SK-N-DZ (cell line): ENCODE measurements around the gene USH1G.
A peak's percentile ranks its signal among the peaks of the same experiment; 100 is the strongest.
"Not testable (repeated sequence)": the region's sequence is repeated elsewhere in the genome, so short reads cannot be mapped to it uniquely, and the experiment has no call there.

ENCODE experiments used
- DNase-seq: peaks from one replicate; pipeline ENCODE4 v3.0.0-alpha.2; 2015; ENCODE audit warnings: low spot score

USH1G gene

DNA sequence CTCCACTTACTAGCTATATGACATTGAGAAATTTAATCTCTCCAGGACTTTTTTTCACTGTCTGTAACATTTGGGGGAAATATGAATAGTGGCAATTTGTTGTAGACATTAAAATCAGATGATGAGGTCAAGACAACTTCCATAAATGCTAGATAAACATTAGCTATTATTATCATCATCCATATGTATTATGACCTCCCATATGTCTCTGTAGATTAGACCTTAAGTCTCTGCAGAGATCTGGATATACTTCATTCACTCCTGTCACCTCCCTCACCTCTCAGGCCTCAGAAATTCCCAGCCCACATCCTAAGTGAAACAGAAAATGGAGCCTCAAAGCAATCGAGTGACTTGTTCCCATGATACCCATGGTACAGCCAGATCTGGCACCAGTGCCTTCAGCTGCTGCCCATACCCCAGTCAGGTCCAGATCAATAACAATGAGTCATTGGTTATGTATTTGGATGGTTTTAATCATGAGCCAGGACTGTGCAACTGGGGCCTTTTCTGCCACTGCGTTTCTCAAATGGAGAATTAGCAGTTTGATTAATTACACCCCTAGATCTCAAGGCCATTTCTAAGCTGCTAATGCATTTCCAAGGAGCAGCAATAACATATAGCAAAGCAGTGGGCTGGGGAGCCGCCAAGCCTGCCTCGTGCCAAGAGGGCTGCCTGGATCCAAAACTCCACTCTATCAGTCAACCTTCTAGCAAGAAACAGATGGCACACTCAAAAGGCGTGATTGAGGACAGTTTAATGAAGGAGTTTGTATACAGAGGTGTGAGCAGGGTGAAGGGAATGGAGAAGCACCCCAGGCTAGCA lies 47.7 kb downstream of the USH1G start:
- DNase-seq = no peak

DNA sequence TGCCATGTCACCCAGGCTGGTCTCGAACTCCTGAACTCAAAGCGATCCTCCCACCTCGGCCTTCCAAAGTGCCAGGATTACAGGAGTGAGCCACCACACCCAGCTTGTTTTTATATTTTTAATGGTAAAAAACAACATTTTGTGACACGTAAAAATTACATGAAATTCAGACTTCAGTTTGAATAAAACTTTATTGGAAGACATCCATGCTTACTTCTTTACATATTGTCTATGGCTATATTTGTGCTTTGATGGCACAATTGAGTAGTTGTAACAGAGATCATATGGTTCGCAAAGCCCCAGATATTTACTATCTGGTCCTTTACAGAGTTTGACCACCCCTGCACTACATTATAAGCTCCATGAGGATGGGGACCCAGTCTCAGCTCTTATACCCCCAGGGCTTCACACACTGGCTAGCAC lies 48.4 kb downstream of the USH1G start:
- DNase-seq = no peak

DNA sequence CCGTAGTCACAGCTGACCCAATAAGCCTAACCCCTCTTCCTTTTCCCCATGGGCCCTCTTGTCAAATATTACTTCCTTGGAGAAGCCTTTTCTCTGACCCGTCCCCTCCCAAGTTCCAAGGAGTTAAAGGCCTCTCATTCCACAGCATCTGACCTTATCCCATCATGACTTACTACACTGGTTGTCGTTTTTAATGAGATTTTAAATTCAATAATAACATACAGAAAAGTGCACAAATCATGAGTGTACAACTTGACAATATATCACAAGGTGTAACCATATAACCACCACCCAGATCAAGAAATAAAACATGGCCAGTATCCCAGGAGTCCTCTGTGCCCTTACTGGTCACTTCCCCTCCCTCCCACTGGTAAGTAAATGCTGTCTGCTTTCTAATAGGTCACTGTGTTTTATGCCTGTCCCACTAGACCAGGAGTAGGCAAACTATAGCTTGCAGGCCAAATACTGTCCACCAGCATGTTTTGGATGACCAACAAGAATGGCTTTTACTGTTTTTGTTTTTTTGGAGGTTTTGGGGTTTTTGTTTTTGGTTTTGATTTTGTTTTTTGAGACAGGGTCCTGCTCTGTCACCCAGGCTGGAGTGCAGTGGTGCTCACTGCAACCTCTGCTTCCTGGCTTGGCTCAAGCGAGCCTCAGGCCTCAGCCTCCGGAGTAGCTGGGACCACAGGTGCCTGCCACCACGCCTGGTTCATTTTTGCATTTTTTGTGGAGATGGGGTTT lies 49.0 kb downstream of the USH1G start:
- DNase-seq = no peak

DNA sequence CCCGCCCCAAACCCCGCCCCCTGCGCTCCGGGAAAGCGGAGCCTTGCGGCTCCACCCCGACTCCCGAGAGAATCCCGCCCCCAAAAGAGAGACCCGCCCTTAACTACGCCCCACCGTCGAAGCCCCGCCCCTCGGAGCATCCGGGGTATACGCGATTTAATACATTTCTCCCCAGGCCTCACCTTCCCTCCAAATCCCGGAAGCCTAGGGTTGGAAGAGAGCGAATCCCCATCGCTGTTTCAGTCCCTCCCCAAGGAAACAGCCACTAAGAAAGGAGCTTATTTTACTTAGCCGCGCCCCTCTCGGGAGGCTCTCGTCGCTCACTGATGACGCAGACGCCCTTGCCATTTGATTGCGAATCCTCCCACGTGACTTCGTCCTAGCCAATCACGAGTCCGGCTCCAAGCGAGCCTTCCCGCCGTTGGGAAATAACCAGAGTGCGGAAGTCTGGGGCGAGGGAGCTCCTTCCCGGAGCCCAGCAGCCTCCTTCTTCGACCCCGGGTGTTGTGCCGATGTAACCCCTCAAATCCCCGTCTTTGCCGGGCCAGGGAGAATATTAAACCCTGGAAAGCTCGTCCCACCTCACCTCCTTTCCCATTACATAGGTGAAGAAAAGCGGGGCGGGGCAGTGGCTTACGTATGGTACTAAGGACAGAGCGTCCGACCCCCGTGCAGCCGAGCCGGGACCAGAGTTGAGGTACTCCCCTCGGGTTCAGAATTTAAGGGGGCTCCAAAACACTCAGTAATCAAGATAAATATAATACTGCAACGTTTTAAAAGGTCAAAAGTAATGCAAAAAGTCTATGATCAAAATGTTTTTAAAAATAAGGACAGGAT lies 49.8 kb downstream of the USH1G start:
- peak; percentile 100 for DNase-seq

DNA sequence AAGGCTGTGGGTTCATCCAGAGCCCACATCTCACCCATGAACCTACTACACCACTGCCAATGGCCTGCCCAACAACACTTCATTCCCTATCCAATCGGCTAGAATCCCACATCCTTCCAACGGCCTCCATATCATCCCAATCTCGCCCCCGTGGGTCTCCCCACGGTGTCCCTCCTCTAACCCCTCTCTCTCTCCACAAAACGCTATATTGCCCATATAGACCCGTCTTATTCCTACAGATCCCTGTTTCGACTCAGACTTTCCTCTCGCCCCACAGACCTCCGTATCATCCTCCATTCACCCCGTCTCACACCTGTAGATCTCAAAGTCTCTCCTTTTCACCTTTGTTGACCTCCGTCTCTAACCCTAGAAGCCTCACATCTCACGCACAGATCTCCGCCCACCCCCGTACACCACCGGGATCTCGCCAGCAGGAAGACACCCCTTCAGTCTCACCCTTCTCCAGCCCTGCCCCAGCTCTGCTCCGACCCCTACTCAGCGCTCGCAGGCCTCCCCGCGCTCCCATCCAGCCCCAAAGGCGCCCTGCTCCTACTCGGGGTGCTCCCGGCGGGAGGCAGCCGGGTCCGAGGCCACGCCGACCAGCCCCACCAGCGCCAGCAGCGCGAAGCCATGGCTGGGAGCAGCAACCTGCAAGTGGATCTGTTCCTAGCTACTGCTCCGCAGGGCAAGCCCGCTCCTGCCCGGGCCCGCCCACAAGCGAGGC lies 50.6 kb downstream of the USH1G start, which contains the start of gene FDXR:
Gene FDXR (minus strand): TSS at position 682 of the 724 bp plus-strand sequence. CDS start 50 bp downstream, at position 632.
- no peak for DNase-seq

DNA sequence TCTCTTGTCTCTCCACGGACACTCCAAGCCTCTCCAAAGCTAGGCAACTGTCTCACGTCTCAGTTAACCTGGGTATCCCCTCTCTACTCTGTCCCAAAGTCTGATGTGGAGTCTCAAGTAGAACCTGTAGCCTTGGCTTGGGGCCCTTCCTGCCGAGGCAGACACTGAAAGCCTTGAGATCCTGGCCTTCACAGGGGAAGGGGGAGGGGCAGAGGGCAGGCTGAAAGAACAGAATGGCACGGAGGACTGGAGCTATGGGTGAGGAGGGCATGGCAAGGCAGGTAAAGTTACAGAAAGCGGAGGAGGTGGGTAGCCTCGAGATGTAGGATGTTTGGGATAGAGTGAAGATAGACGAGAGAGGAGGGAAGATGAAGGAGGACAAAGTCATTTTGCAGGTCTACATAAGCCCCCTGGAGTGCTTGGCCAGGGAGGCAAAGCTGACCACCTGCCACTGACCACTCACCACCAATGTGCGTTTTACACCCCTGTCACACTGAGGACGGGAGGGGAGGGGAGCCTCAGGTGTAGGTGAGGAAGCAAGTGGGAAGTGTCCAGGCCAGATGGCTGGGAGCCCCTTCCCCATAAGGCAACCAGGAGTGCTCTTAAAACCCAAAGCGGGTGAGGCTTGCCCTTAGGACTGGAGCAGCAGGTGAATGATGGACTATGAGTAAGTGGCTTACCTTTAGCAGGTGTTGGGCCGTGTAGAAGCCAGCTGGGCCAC lies 51.5 kb downstream of the USH1G start:
- DNase-seq = no peak

DNA sequence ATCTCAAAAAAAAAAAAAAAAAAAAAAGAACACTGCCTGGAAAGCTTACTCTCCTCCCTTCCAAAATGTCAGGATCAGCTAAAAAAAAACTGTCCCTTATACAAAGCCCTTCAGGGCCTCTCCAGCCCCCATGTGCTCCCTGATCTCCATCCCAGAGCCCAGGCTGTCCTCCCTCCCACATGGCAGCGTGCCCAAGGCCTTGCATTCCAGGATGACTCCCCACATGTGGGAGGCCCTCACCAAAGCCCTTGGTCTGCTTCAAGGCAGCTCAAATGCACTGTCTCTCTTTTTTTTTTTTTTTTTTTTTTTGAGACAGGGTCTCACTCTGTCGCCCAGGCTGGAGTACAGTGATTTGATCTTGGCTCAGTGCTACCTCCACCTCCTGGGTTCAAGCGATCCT lies 52.5 kb downstream of the USH1G start:
- no peak for DNase-seq

DNA sequence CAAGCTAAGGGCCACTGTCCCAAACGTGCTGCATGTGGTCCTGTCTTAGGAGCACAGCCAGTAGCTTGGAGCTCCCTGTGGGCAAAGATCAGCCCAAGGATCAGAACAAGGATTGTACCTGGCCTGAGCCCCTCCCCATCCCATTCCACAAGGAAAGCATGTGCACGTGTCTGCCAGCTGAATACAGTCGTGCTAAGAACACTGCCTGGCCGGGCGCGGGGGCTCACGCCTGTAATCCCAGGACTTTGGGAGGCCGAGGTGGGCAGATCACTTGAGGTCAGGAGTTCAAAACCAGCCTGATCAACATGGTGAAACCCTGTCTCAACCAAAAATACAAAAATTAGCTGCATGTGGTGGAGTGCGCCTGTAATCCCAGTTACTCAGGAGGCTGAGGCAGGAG lies 53.0 kb downstream of the USH1G start:
- not testable (repeated sequence) for DNase-seq

DNA sequence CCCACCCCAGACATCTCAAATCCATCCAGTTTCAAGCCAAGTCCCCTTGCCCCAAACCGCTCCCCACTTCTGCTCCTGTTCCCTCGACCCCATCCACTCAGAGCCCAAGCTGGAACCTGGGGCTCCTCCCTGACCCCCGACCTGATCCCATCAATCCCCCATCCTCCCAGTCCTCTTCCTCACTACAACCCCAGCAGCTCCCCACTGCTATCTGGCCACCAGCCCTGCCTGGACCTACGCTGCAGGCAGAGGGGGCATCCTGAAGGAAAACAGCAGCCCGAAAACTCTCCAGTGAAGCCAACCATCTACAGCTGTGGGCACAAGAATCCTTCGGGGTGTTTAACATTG lies 54.2 kb downstream of the USH1G start:
- no peak for DNase-seq

DNA sequence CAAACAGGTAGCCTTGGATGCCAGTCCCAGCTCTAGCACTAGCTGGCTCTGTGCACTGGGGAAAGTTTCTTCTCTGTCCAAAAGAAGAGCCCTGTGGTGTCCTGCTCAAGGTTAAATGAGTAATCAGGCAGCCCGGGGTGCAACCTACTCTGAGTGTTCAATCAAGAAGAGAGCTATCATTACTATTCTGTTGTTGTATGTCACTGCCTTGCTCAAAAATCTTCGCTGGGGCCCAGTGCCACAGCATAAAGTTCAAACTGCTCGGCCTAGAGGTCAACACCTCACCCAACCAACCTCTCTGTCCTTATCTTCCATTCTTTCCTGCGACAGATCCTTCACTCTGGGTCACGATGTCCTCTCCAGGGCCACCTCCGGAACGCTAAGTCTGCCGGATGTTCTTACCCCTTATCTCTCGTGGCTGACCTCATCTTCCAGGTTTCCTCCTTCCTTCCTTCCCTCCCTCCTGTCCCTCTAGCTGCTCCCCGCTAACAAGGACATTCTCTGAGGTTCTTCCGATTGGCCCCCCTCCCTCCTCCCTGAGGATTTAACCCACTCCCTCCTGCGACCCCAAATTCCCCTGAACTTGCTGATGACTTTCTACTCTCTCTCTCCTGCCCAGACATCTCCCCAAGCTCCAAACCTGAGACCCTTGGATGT lies 54.7 kb downstream of the USH1G start:
- DNase-seq = no peak

DNA sequence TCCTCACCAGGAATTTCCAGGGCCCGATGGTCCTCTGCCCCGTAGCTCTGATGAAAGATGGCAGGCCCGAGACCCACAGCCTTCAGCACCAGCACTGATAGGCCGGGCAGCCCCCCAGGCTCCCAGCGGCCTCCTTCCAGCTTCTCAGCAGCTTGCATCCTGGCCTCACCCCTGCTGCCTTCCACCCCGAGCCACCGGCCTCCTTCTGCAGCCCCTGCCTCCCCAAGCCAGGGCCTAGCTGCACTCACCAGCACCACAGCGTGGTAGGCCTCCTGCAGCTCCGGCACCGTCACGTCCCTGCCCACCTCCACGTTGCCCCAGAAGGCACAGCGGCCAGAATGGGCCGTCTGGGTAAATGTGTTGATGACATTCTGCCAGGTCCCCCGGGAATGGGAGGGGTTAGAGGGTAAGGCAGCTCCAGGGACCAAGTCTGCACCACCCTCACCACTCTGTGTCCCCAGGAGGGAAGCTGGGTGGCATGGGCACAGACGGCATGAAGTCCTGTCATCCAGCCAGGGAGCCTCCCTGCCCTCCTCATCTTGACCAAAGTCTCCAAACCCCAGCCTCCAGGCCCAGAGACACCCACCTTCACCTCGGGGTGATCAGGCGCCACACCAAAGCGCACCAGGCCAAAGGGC lies 56.7 kb downstream of the USH1G start:
- DNase-seq = no peak
